Activated T-helper 9 cell treated with anti-CD3 and anti-CD28 coated beads, Interleukin-2, amount 50 U/mL, for 16 hours (primary cell): ENCODE data around the gene CLIP2.

Experiments used
- DNase-seq: peaks from one replicate; pipeline ENCODE4 v3.0.0-alpha.2; 2020; ENCODE audit warnings: low read depth

The CLIP2 gene

GRCh38 chr7:74271742-74272141, 17.5 kb upstream of the CLIP2 start:
- DNase-seq: no peak

- no peak for DNase-seq
Measured at GRCh38 chr7:74272305-74273038, 16.7 kb upstream of the CLIP2 start.

- DNase-seq: no peak
Measured at GRCh38 chr7:74275401-74275881, 13.8 kb upstream of the CLIP2 start.

- no peak for DNase-seq
Measured at GRCh38 chr7:74277636-74278035, 11.6 kb upstream of the CLIP2 start.

GRCh38 chr7:74280985-74281384, 8.2 kb upstream of the CLIP2 start:
- DNase-seq: no peak

GRCh38 chr7:74282748-74283459, 6.3 kb upstream of the CLIP2 start:
- no peak for DNase-seq

- DNase-seq: no peak
Measured at GRCh38 chr7:74283858-74284447, 5.3 kb upstream of the CLIP2 start.

GRCh38 chr7:74284781-74285259, 4.4 kb upstream of the CLIP2 start:
- DNase-seq: no peak

GRCh38 chr7:74286131-74286530, 3.1 kb upstream of the CLIP2 start:
- no peak for DNase-seq

GRCh38 chr7:74287303-74288033, 1.7 kb upstream of the CLIP2 start:
- no peak for DNase-seq

- no peak for DNase-seq
Measured at GRCh38 chr7:74288034-74288881, 949 bp upstream of the CLIP2 start.

GRCh38 chr7:74289659-74290552, 699 bp downstream of the CLIP2 start:
- no peak for DNase-seq

- DNase-seq: no peak
Measured at GRCh38 chr7:74290553-74290950, 1.3 kb downstream of the CLIP2 start.

GRCh38 chr7:74290981-74291441, 1.8 kb downstream of the CLIP2 start:
- DNase-seq: no peak

GRCh38 chr7:74291535-74291934, 2.3 kb downstream of the CLIP2 start:
- no peak for DNase-seq

GRCh38 chr7:74292757-74293576, 3.8 kb downstream of the CLIP2 start:
- no peak for DNase-seq

- DNase-seq: no peak
Measured at GRCh38 chr7:74293577-74293908, 4.3 kb downstream of the CLIP2 start.

- no peak for DNase-seq
Measured at GRCh38 chr7:74294191-74294998, 5.2 kb downstream of the CLIP2 start.
